Central memory CD8-positive, alpha-beta T cell (primary cell): ENCODE measurements around the gene NLRC3.

Experiments
- ATAC-seq: fragments of 150-1000 bp; cut with Tn5 transposase; replicated peaks from 2 replicates; pipeline ENCODE4 v1.10.0; 2022; ENCODE audit warnings: mild to moderate bottlenecking, moderate FRiP score, moderate number of reproducible peaks; ENCODE audit not compliant: poor library complexity, severe bottlenecking; ENCODE audit errors: extremely low read depth
- DNase-seq, 2 donors: peaks; one replicate each; pipeline ENCODE4 v3.0.0; 2021; ENCODE audit warnings: low spot score in 2 of 2
- H3K27ac Mint-ChIP-seq: one replicate; pipeline ENCODE4 v1.8.0; 2022; ENCODE audit warnings: low read depth, mild to moderate bottlenecking, moderate library complexity, mixed read lengths
- H3K27me3 Mint-ChIP-seq: one replicate; pipeline ENCODE4 v1.8.0; 2022; ENCODE audit warnings: mixed read lengths
- H3K36me3 Mint-ChIP-seq: one replicate; pipeline ENCODE4 v1.8.0; 2022; ENCODE audit warnings: mild to moderate bottlenecking, moderate library complexity, mixed read lengths; ENCODE audit not compliant: insufficient read depth
- H3K4me1 Mint-ChIP-seq: one replicate; pipeline ENCODE4 v1.8.0; 2022; ENCODE audit warnings: mixed read lengths
- H3K4me3 Mint-ChIP-seq: one replicate; pipeline ENCODE4 v1.8.0; 2022; ENCODE audit warnings: mild to moderate bottlenecking, moderate library complexity, mixed read lengths
- H3K9me3 Mint-ChIP-seq: one replicate; pipeline ENCODE4 v1.8.0; 2022; ENCODE audit warnings: mixed read lengths

The NLRC3 gene

DNA sequence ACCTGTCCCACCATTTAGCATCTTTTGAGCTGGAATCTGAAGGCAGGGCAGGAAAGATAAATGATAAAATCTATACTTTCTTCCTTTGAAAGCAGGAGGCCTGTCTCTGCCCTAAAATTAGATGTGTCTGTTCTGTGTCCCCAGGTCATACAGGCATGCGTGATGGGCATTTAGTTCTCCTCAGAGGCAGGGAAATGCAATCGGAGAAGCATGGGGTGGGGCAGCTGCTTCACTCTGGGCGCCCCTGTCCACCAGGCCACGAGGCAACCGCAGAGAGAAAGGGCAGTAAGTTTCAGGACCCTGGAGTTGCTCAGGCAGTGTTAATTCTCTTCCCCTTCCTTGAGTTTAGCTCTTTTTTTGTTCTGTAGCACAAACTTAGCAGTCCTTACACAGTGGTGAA, 51.3 kb downstream of the NLRC3 start:
- H3K27ac Mint-ChIP-seq = no peak overlapping the region
- ATAC-seq (no peak), DNase-seq (no peak)
- no peak overlapping the region for H3K4me3 Mint-ChIP-seq
- peaks cover 15% of the 10 kb centered on the region for H3K36me3 Mint-ChIP-seq
- peaks cover 15% of the 10 kb centered on the region for H3K4me1 Mint-ChIP-seq
- no peaks in the 10 kb centered on the region for H3K9me3 Mint-ChIP-seq
- H3K27me3 Mint-ChIP-seq = no peaks in the 10 kb centered on the region

DNA sequence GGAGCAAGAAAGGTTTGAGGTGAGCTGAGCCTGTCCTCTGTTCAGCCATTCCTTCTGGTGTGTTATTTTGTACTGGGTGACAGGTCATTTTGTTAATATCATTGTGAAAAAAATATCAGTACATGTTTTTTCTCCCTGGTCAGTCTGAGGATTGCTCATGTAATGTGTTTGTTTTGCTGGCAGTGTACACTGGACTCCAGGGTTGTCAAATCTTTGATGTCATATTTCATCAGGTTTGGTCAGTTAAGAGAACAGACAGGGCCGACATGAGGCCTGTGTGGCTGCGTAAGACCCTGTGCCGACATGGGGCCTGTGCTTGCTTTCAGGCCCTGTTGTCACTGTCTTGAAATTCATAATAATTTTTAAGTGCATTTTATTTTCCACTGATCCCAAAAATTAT, 53.9 kb downstream of the NLRC3 start:
- no peaks in the 10 kb centered on the region for H3K9me3 Mint-ChIP-seq
- H3K27me3 Mint-ChIP-seq = no peaks in the 10 kb centered on the region
- no peak overlapping the region for H3K4me3 Mint-ChIP-seq
- no peak overlapping the region for H3K27ac Mint-ChIP-seq
- H3K36me3 Mint-ChIP-seq = peaks cover 25% of the 10 kb centered on the region
- ATAC-seq (no peak), DNase-seq (no peak)
- H3K4me1 Mint-ChIP-seq = peaks cover 16% of the 10 kb centered on the region

DNA sequence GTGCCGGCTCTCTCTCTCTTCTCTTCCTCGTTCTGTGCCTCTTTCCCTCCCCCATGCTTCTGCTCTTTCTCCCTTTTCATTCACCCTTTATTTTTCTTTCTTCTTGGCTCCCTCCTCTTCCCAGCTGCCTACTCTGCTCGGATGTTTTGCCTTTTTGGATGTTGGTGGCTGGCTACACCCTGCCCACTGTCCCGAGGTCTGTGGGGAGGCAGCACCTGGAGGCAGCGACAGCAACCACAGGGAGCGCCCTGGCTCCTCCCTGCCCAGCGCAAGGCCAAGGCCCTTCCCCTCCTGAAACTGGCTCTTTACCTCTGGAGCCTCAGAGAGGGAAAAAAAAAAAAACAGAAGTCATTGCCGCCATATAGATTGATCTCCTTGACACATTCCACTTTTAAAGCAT, 56.4 kb downstream of the NLRC3 start:
- Mint-ChIP-seq H3K4me3 (no peak overlapping the region), H3K27me3 (no peaks in the 10 kb centered on the region), H3K27ac (no peak overlapping the region), H3K9me3 (no peaks in the 10 kb centered on the region), H3K4me1 (peaks cover 5% of the 10 kb centered on the region), H3K36me3 (peaks cover 23% of the 10 kb centered on the region)
- ATAC-seq (no peak), DNase-seq (no peak)

DNA sequence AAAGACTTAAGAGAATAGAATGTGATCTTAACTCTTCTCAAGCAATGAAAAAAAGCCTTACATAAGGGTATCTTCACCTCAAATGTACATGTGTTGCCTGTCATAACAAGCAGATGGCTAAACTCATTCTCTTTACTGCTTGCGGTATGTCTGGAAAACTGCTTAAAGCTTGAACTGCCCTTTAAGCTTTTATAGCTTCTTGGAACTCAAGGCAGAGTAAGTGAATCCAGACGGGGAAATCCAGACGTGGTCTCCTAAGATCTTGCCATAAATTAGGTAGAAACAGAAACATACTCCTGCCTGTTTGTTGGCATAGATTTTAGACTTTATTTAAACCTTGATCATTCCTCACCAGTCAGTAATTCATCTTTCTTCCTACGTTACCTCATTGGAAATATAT, 56.8 kb downstream of the NLRC3 start:
- DNase-seq = no peak

DNA sequence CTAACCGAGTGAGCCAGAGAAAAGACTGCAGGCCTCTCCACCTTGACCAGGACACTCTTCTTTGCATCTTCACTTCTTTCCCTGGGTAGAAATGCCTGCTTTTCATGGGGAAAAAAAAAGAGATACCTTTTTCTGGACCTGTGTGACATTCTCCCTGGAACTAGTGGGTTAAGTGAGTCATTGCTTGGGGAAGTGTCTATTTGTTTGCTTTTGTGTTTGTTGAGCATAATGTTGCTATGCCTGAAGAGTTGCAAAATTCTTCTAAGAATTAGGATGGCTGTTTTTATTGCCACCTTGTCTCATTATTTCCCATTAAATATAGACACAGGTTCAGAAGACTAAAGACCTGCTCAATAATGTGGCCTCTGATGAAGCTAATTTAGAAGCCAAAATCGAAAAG, 57.6 kb downstream of the NLRC3 start:
- peaks cover 5% of the 10 kb centered on the region for H3K4me1 Mint-ChIP-seq
- H3K9me3 Mint-ChIP-seq = no peaks in the 10 kb centered on the region
- ATAC-seq = no peak
- no peak overlapping the region for H3K4me3 Mint-ChIP-seq
- H3K27me3 Mint-ChIP-seq = no peaks in the 10 kb centered on the region
- H3K27ac Mint-ChIP-seq = no peak overlapping the region
- no peak for DNase-seq
- peaks cover 20% of the 10 kb centered on the region for H3K36me3 Mint-ChIP-seq

More for the DNA sequence above, 56.8 kb downstream of the NLRC3 start:
- Mint-ChIP-seq H3K27ac (no peak overlapping the region), H3K4me3 (no peak overlapping the region), H3K27me3 (no peaks in the 10 kb centered on the region), H3K9me3 (no peaks in the 10 kb centered on the region), H3K4me1 (peaks cover 5% of the 10 kb centered on the region), H3K36me3 (peaks cover 22% of the 10 kb centered on the region)
- no peak for ATAC-seq

DNA sequence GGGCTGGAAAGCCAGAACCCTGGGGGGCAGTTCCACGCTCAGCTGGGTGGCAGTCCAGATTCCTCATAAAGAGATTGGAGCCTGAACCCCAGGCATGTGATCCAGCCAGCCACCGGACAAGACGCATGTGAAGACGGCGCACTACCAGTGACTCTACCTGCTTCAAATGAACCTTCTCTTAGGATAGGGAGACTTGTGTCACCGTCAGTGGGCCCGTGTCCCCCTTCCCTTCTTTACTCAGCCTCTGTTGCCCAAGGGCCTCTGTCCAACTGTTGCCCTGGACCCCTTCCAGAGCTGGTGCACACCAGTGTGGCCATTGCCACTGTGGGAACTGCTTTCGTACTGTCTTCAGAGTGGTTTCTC, 58.2 kb downstream of the NLRC3 start:
- H3K36me3 Mint-ChIP-seq = peaks cover 21% of the 10 kb centered on the region
- peaks cover 5% of the 10 kb centered on the region for H3K4me1 Mint-ChIP-seq
- no peak for DNase-seq
- no peaks in the 10 kb centered on the region for H3K9me3 Mint-ChIP-seq
- no peak overlapping the region for H3K27ac Mint-ChIP-seq
- H3K4me3 Mint-ChIP-seq = no peak overlapping the region
- no peak for ATAC-seq
- H3K27me3 Mint-ChIP-seq = no peaks in the 10 kb centered on the region

DNA sequence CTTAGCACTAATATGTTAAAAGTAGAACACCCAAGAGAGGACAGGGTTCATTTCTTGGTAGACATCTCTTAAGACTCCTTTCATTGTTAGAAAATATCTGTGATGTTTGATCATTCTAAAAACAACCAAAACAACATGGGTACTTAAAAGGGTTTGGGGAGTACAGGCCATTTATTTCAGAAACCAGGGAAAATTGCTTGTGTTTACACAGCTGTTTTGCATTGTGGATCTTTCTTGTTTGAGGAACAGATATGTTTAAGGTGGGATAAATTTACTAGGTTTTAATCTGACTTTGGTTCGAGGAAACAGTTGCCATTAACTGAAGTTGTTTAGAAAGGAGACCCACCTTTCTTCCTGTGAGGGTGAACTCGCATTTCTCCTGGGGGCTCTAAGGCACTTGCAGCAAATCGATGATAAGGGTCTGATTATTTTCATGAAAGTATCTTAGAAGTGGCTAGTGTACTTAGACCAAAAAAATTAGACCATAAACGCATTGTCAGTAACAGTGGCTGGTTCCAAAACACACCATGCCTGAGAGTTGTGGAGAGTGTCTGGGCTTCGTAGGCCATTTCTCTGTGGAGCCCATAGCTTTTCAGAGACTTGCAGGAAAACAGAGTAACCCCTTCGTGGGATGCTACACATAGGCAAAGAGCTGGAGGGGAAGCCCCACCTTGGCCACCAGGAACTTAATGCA, 58.8 kb downstream of the NLRC3 start:
- ATAC-seq (no peak), DNase-seq (no peak)
- Mint-ChIP-seq H3K4me1 (peaks cover 5% of the 10 kb centered on the region), H3K27me3 (no peaks in the 10 kb centered on the region), H3K4me3 (no peak overlapping the region), H3K27ac (no peak overlapping the region), H3K9me3 (no peaks in the 10 kb centered on the region), H3K36me3 (peaks cover 19% of the 10 kb centered on the region)

DNA sequence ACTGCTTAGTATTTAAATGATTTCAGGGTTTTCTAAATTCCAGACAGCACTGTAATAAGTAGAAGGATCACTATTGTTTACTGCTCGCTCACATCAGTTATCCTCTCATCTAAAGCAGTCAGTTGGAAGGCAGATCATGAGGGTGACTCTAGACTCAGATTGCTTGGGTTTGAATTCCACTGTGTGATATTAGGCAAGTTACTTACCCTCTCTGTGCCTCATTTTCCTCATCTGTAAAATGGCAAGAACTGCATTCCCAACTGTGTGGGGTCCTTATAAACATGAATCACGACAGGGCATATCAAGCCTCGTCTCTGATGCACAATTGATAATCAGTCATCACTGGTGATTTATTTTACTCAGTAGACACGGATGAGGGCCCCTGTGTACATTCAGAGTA, 61.3 kb downstream of the NLRC3 start:
- H3K27me3 Mint-ChIP-seq = no peaks in the 10 kb centered on the region
- H3K27ac Mint-ChIP-seq = peak overlapping the region; percentile 49
- DNase-seq = no peak
- no peak for ATAC-seq
- H3K4me3 Mint-ChIP-seq = no peak overlapping the region
- peaks cover 15% of the 10 kb centered on the region for H3K36me3 Mint-ChIP-seq
- peaks cover 9% of the 10 kb centered on the region for H3K4me1 Mint-ChIP-seq
- no peaks in the 10 kb centered on the region for H3K9me3 Mint-ChIP-seq

DNA sequence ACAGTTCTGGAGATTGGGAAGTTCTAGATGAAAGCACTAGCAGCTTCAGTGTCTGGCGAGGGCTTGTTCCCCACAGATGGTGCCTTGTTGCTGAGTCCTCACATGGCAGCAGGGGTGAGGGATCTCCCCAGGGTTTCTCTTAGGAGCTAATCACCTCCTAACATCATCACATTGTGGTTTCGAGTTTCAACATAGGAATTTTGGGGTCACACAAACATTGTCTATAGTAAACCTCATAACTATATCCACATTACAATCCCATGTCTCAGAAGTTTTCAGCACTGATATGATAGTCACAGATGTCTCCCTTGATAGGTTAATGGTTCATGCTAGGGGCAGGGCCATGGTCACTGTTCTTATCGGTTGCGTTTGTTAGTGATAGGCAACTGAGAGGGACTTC, 62.6 kb downstream of the NLRC3 start:
- no peaks in the 10 kb centered on the region for H3K9me3 Mint-ChIP-seq
- peaks cover 16% of the 10 kb centered on the region for H3K4me1 Mint-ChIP-seq
- peaks cover 9% of the 10 kb centered on the region for H3K36me3 Mint-ChIP-seq
- H3K4me3 Mint-ChIP-seq = no peak overlapping the region
- no peak overlapping the region for H3K27ac Mint-ChIP-seq
- H3K27me3 Mint-ChIP-seq = no peaks in the 10 kb centered on the region
- ATAC-seq (no peak), DNase-seq (no peak)

DNA sequence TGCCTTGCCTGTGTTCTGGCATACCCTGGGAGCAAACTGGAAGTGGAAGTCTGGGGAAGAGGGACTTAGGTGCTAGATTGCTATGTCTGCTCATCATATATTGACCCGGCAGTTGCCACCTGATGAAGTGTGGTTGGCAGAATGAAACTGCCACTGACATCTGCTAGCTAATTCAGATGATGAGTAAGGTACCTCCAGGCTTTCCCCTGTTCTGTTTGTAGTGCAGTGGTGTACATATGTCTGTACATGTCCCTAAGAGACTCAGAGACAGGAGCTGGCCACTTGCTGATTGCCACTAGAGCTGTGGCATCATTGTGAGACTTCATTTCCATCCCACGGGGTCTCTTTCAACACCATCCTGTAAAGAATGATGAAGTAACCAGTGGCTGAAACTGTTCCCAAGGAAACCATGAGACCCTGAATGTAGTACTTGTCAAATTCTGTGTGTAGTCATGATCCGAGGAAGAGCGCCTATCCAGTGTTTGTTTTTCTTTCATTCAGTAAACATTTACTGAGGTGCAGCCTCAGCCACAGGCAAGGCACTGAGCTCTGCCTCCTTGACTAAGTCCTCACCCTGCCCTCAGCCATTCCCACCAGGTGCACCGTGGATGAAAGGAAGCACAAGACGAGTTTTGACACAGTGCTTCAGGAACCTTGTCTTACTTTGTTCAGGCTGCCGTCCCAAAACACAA, 63.2 kb downstream of the NLRC3 start:
- no peak for ATAC-seq
- Mint-ChIP-seq H3K4me3 (no peak overlapping the region), H3K27ac (peak overlapping the region; percentile 53), H3K9me3 (no peaks in the 10 kb centered on the region), H3K4me1 (peaks cover 18% of the 10 kb centered on the region), H3K36me3 (peaks cover 7% of the 10 kb centered on the region), H3K27me3 (no peaks in the 10 kb centered on the region)
- no peak for DNase-seq

DNA sequence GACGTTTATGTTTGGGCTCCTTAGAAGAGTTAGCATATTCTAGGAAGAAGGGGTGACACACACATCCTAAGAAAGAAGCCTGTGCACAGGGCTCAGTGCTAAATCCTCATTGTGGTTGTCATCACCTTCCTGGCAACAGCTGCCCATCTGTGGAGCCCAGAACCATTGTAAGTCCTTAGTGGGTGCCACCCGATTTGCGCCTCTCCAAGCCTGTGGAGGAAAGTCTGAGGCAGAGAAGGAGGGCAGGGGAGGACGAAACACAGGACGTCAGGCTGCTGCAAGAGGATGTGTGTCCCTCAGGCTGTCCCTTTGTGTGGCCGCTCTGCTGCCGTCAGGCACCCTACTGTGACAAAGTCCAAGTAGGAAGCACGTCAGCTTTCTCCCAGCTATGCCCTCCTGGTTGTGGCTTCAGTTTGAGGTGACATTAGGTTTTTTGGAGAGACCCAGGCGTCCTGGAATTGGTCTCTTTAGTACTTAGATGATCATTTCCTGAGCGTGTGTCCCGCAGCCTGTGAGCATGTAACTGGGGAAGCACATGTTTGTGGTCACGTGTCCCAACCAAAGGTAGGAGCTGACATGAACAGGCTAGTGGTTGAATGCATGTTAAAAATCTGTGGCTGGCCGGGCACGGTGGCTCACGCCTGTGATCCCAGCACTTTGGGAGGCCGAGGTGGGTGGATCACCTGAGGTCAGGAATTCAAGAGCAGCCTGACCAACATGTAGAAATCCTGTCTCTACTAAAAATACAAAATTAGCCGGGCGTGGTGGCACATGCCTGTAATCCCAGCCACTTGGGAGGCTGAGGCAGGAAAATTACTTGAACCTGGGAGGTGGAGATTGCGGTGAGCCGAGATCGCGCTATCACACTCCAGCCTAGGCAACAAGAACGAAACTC, 65.7 kb downstream of the NLRC3 start:
- peak overlapping the region; percentile 73 for H3K27ac Mint-ChIP-seq

DNA sequence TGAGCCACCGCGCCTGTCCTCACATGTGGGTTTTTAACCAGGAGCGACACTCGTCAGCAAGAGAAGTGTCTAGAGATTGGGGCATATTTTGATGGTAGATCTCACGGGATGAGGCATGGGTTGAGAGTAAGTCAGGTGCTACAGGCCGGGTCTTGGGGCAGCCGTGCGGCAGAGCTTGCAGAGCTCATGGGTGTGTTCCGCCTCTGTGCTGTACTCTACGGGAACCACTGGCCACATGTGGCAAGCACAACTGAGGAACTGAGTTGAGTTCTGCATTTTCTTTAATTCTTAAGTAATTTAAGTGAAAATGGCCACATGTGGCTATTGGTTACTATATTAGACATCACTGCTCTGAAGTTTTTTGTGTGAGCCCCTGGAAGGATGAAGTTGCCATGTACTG, 66.8 kb downstream of the NLRC3 start:
- Mint-ChIP-seq H3K4me3 (no peak overlapping the region), H3K27ac (peak overlapping the region; percentile 73), H3K9me3 (no peaks in the 10 kb centered on the region), H3K27me3 (no peaks in the 10 kb centered on the region), H3K4me1 (peaks cover 26% of the 10 kb centered on the region), H3K36me3 (peaks cover 6% of the 10 kb centered on the region)
- ATAC-seq (no peak), DNase-seq (no peak)

More for the DNA sequence above, 65.7 kb downstream of the NLRC3 start:
- Mint-ChIP-seq H3K27me3 (no peaks in the 10 kb centered on the region), H3K9me3 (no peaks in the 10 kb centered on the region), H3K4me1 (peaks cover 26% of the 10 kb centered on the region), H3K4me3 (no peak overlapping the region), H3K36me3 (peaks cover 6% of the 10 kb centered on the region)
- ATAC-seq (no peak), DNase-seq (no peak)
